Measurements from ENCODE around the gene PEF1.

The PEF1 gene

GRCh38 chr1:31655104-31655503, 10.4 kb upstream of the PEF1 start:
- DNase-seq (ENCODE audit: low read depth), result no peak

GRCh38 chr1:31654474-31654776, 9.7 kb upstream of the PEF1 start:
- DNase-seq (ENCODE audit: low read depth), result no peak

- DNase-seq (ENCODE audit: low read depth), result no peak
Observed at GRCh38 chr1:31653717-31654473, 9.2 kb upstream of the PEF1 start.

GRCh38 chr1:31652891-31653499, 8.3 kb upstream of the PEF1 start:
- no peak for DNase-seq (ENCODE audit: low read depth)

GRCh38 chr1:31651766-31652165, 7.1 kb upstream of the PEF1 start:
- no peak for DNase-seq (ENCODE audit: low read depth)

GRCh38 chr1:31651089-31651420, 6.4 kb upstream of the PEF1 start:
- no peak for DNase-seq (ENCODE audit: low read depth)

GRCh38 chr1:31650161-31651088, 5.7 kb upstream of the PEF1 start:
- DNase-seq (ENCODE audit: low read depth), result no peak

- DNase-seq (ENCODE audit: low read depth), result no peak
Observed at GRCh38 chr1:31648641-31649357, 4.1 kb upstream of the PEF1 start.

GRCh38 chr1:31648190-31648589, 3.5 kb upstream of the PEF1 start:
- DNase-seq (ENCODE audit: low read depth), result no peak

GRCh38 chr1:31647106-31647505, 2.4 kb upstream of the PEF1 start:
- DNase-seq (ENCODE audit: low read depth), result no peak

GRCh38 chr1:31646259-31646960, 1.7 kb upstream of the PEF1 start:
- no peak for DNase-seq (ENCODE audit: low read depth)

GRCh38 chr1:31645274-31645568, 545 bp upstream of the PEF1 start:
- DNase-seq (ENCODE audit: low read depth), result no peak

GRCh38 chr1:31643976-31644559, 608 bp downstream of the PEF1 start:
- no peak for DNase-seq (ENCODE audit: low read depth)

GRCh38 chr1:31642897-31643296, 1.8 kb downstream of the PEF1 start:
- no peak for DNase-seq (ENCODE audit: low read depth)

GRCh38 chr1:31642366-31642765, 2.3 kb downstream of the PEF1 start:
- DNase-seq (ENCODE audit: low read depth), result no peak

GRCh38 chr1:31640964-31641363, 3.7 kb downstream of the PEF1 start:
- no peak for DNase-seq (ENCODE audit: low read depth)

- DNase-seq (ENCODE audit: low read depth), result no peak
Observed at GRCh38 chr1:31640179-31640578, 4.5 kb downstream of the PEF1 start.

- no peak for DNase-seq (ENCODE audit: low read depth)
Observed at GRCh38 chr1:31639543-31639942, 5.1 kb downstream of the PEF1 start.

GRCh38 chr1:31637915-31638673, 6.6 kb downstream of the PEF1 start:
- no peak for DNase-seq (ENCODE audit: low read depth)

GRCh38 chr1:31633117-31633516, 11.6 kb downstream of the PEF1 start:
- no peak for DNase-seq (ENCODE audit: low read depth)

- no peak for DNase-seq (ENCODE audit: low read depth)
Observed at GRCh38 chr1:31632649-31633048, 12.0 kb downstream of the PEF1 start.

Data from stimulated activated CD8-positive, alpha-beta memory T cell treated with anti-CD3 and anti-CD28 coated beads, Interleukin-7, amount 100 ng/mL, for 24 hours (primary cell).